Hepatocyte (in vitro differentiated cells): Measurements from ENCODE around the gene SLC2A10. TPM values are rescaled to one million over a fixed set of nuclear protein-coding genes. Genes with fewer than 3 reads are reported as not detected.

ENCODE experiments used
- DNase-seq: peaks from one replicate; pipeline ENCODE4 v3.0.0-alpha.2; 2016; ENCODE audit warnings: low spot score
- H2AFZ ChIP-seq: fragments of 200-600 bp; sonication (generic); 2 replicates; pipeline ENCODE4 v1.6.0; 2016; ENCODE audit warnings: antibody characterized with exemption, mild to moderate bottlenecking
- H3K27ac ChIP-seq: fragments of 200-600 bp; sonication (generic); 2 replicates; pipeline ENCODE4 v1.5.1; 2016; ENCODE audit warnings: mild to moderate bottlenecking
- H3K27me3 ChIP-seq: fragments of 200-600 bp; sonication (generic); 2 replicates; pipeline ENCODE4 v1.6.1; 2016
- H3K36me3 ChIP-seq: fragments of 200-600 bp; sonication (generic); replicated peaks from 2 replicates; pipeline ENCODE4 v1.5.1; 2016; ENCODE audit warnings: low read depth; ENCODE audit not compliant: insufficient read depth
- H3K4me1 ChIP-seq: fragments of 200-600 bp; sonication (generic); 2 replicates; pipeline ENCODE4 v1.5.1; 2016; ENCODE audit warnings: mild to moderate bottlenecking, moderate library complexity; ENCODE audit not compliant: insufficient read depth
- H3K4me2 ChIP-seq: fragments of 200-600 bp; sonication (generic); 2 replicates; pipeline ENCODE4 v1.6.0; 2016
- H3K4me3 ChIP-seq: fragments of 200-600 bp; sonication (generic); 2 replicates; pipeline ENCODE4 v1.5.1; 2016; ENCODE audit warnings: mild to moderate bottlenecking
- H3K79me2 ChIP-seq: fragments of 200-600 bp; sonication (generic); 2 replicates; pipeline ENCODE4 v1.6.0; 2017; ENCODE audit warnings: mild to moderate bottlenecking
- H3K9me2 ChIP-seq: fragments of 200-600 bp; sonication (generic); replicated peaks from 2 replicates; pipeline ENCODE4 v1.6.0; 2017; ENCODE audit warnings: mild to moderate bottlenecking; ENCODE audit not compliant: insufficient read depth
- H3K9me3 ChIP-seq: fragments of 200-600 bp; sonication (generic); 2 replicates; pipeline ENCODE4 v1.5.1; 2016; ENCODE audit warnings: low read depth, mild to moderate bottlenecking
- H4K20me1 ChIP-seq: fragments of 200-600 bp; sonication (generic); 2 replicates; pipeline ENCODE4 v1.6.0; 2016; ENCODE audit warnings: mild to moderate bottlenecking; ENCODE audit not compliant: insufficient read depth, poor library complexity, severe bottlenecking
- EZH2 ChIP-seq: fragments of 200-600 bp; sonication (generic); IDR thresholded peaks from 2 replicates; pipeline ENCODE4 v1.6.1; 2016; ENCODE audit warnings: antibody characterized with exemption, mild to moderate bottlenecking, borderline replicate concordance
- EZH2phosphoT487 ChIP-seq: fragments of 200-600 bp; sonication (generic); IDR thresholded peaks from one replicate; pipeline ENCODE4 v1.6.1; 2018; ENCODE audit warnings: antibody characterized with exemption, mild to moderate bottlenecking, low read depth, moderate library complexity; ENCODE audit not compliant: unreplicated experiment, severe bottlenecking
- WGBS: methylation state at CpG from one replicate; pipeline ENCODE4 v1.1.6; 2016; ENCODE audit warnings: low lambda C conversion rate; ENCODE audit errors: missing lambda C conversion rate; 5-methylcytosine and 5-hydroxymethylcytosine counted together
- polyA plus RNA-seq: library from polyadenylated mRNA; unstranded; fragments of >200 nt; fragmentation: Nextera tagmentation; extraction: Ambion mirVana; gene quantifications from 2 replicates; pipeline ENCODE4 v1.2.1, GENCODE V29; 2016
- total RNA-seq: library from RNA; depleted of rRNA; stranded (reverse); fragments of >200 nt; gene quantifications from 2 replicates; pipeline ENCODE4 v1.2.3, GENCODE V29; 2014
- TF ChIP-seq, protein P1 (sequence below): fragments of 200-600 bp; sonication (generic); IDR thresholded peaks from 2 replicates; pipeline ENCODE4 v1.5.1; 2016; ENCODE audit warnings: antibody characterized with exemption, mild to moderate bottlenecking; ENCODE audit not compliant: poor library complexity

SLC2A10 gene
- total and polyA plus RNA-seq, 2 experiments from 2014 or later, result 23.4 to 37.2 TPM

DNA sequence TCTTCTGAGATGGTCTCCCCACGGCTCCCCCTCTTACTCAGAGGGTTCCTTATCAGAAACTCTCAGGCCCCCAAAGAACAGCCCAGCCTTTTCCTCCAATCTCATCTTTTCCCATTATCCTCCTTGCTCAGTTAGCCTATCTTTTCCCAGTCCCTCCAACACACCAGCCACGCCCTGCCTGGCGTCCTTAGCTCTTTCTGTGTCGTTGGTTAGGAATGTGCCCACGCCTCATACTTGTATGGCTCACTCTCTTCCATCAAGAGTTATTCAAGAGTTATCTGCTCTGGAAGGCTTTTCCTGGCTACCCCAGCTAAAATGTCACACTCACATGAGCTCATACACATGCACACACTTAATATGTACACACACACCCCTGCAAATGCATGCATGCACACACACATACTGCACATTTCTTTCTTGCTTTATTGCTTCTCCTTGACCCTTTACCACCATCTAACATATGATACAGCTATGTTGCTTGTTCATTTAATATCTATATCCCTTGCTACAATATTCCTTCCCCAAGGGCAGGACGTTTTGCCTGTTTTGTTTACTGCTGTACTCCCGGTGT is 37.6 kb downstream of the SLC2A10 start:
- no peak overlapping the region for H3K27ac ChIP-seq
- H2AFZ ChIP-seq, result no peak overlapping the region
- no peaks in the 10 kb centered on the region for H3K79me2 ChIP-seq
- H3K9me3 ChIP-seq, result no peaks in the 10 kb centered on the region
- DNase-seq, result peak; percentile 50
- TF ChIP-seq EZH2phosphoT487 (no peak), EZH2 (no peak)
- TF ChIP-seq, protein P1, sequence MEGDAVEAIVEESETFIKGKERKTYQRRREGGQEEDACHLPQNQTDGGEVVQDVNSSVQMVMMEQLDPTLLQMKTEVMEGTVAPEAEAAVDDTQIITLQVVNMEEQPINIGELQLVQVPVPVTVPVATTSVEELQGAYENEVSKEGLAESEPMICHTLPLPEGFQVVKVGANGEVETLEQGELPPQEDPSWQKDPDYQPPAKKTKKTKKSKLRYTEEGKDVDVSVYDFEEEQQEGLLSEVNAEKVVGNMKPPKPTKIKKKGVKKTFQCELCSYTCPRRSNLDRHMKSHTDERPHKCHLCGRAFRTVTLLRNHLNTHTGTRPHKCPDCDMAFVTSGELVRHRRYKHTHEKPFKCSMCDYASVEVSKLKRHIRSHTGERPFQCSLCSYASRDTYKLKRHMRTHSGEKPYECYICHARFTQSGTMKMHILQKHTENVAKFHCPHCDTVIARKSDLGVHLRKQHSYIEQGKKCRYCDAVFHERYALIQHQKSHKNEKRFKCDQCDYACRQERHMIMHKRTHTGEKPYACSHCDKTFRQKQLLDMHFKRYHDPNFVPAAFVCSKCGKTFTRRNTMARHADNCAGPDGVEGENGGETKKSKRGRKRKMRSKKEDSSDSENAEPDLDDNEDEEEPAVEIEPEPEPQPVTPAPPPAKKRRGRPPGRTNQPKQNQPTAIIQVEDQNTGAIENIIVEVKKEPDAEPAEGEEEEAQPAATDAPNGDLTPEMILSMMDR, result no peak
- H3K9me2 ChIP-seq, result no peaks in the 10 kb centered on the region
- H3K4me1 ChIP-seq, result no peaks in the 10 kb centered on the region
- H3K4me3 ChIP-seq, result no peak overlapping the region
- H4K20me1 ChIP-seq, result no peaks in the 10 kb centered on the region
- H3K36me3 ChIP-seq, result no peaks in the 10 kb centered on the region
- 48% methylated on average over 7 of the region's 7 CpGs for WGBS
- no peak overlapping the region for H3K4me2 ChIP-seq
- H3K27me3 ChIP-seq, result no peaks in the 10 kb centered on the region

DNA sequence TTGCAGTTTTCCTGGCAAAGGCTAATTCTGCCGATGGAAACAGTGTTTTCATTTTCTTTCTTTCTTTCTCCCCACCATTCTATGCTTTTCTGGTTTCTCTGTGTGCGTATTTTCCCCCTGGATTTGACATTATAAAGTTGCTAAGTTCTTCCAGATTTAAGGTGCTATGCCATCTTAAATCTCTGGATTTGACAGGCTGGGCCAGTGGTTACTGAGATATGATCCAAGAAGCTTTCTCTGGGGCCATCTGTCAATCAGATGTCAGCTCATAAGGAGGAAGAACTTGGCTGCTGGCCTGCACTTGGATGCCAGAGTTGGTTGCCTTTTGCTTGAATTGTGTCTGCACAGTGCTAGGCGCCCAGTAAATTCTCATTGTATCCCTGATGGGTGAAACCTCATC is 39.7 kb downstream of the SLC2A10 start:
- TF ChIP-seq, protein P1, result no peak
- no peak for TF ChIP-seq EZH2phosphoT487
- no peak for TF ChIP-seq EZH2
- no peaks in the 10 kb centered on the region for H3K27me3 ChIP-seq
- H3K79me2 ChIP-seq, result no peaks in the 10 kb centered on the region
- peak overlapping the region; percentile 1 for H3K27ac ChIP-seq
- no peak overlapping the region for H3K4me2 ChIP-seq
- H3K4me1 ChIP-seq, result no peaks in the 10 kb centered on the region
- no peak overlapping the region for H3K4me3 ChIP-seq
- no peak overlapping the region for H2AFZ ChIP-seq
- no peaks in the 10 kb centered on the region for H3K9me3 ChIP-seq
- no peaks in the 10 kb centered on the region for H4K20me1 ChIP-seq
- no peak for DNase-seq
- H3K9me2 ChIP-seq, result no peaks in the 10 kb centered on the region
- 79% methylated on average over 3 of the region's 3 CpGs for WGBS
- H3K36me3 ChIP-seq, result no peaks in the 10 kb centered on the region

DNA sequence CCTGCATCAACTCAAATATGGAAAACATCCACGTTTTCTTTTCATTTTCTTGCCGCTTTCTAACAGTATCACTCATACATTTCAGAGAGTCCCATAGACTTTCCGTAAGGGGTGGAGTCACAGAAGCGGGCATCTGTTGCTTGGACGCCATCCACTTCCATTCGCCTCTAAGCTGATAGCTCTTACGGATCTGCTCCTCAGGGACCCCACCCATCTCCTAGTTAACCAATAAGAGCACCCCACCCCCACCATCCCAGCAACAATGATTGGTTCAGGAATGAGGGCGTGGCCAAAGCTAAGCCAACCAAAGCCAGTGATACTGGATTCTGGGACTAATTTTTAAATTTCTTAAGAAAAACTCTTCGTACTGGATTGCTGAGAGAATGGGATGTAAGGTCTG is 42.4 kb downstream of the SLC2A10 start:
- no peaks in the 10 kb centered on the region for H3K79me2 ChIP-seq
- H3K27ac ChIP-seq, result no peak overlapping the region
- no peaks in the 10 kb centered on the region for H3K27me3 ChIP-seq
- no peak overlapping the region for H2AFZ ChIP-seq
- DNase-seq, result no peak
- no peaks in the 10 kb centered on the region for H3K9me2 ChIP-seq
- 84% methylated on average over 9 of the region's 9 CpGs for WGBS
- H3K9me3 ChIP-seq, result no peaks in the 10 kb centered on the region
- H3K4me1 ChIP-seq, result no peaks in the 10 kb centered on the region
- no peak overlapping the region for H3K4me2 ChIP-seq
- no peaks in the 10 kb centered on the region for H3K36me3 ChIP-seq
- TF ChIP-seq, protein P1, result no peak
- TF ChIP-seq EZH2phosphoT487, result no peak
- TF ChIP-seq EZH2, result no peak
- no peaks in the 10 kb centered on the region for H4K20me1 ChIP-seq
- no peak overlapping the region for H3K4me3 ChIP-seq

DNA sequence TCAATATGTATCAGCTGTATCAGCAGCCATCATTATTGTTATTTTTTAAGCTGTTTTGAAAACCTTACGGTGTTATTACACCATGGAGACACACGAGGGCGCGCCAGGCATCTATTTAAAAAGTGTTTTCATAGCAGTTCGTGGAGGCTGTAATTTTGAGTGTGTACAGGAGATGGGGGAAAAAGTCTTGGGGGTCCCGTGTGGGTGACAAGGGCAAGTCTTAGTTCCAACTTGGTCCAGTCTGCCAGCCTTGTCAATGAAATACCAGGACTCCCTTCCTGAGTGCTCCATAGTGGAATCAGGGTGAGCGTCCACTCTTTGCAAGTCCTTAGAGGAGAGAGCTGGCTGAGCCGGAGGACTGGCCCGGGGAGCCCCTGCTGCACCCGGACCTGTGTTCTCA is 43.3 kb downstream of the SLC2A10 start:
- Histone ChIP-seq H3K9me3 (no peaks in the 10 kb centered on the region), H2AFZ (no peak overlapping the region), H3K9me2 (no peaks in the 10 kb centered on the region), H3K27ac (no peak overlapping the region), H3K4me3 (no peak overlapping the region), H3K36me3 (no peaks in the 10 kb centered on the region), H3K4me2 (peak overlapping the region; percentile 32), H3K27me3 (no peaks in the 10 kb centered on the region), H4K20me1 (no peaks in the 10 kb centered on the region), H3K79me2 (no peaks in the 10 kb centered on the region), H3K4me1 (no peaks in the 10 kb centered on the region)
- peak; percentile 85 for DNase-seq
- WGBS, result 12% methylated on average over 10 of the region's 10 CpGs
- no peak for TF ChIP-seq EZH2phosphoT487
- TF ChIP-seq, protein P1, result peak; percentile 82
